ENCODE data around the gene MCM9.
"Not testable (repeated sequence)": the region's sequence is repeated elsewhere in the genome, so short reads cannot be mapped to it uniquely, and the experiment has no call there.

MCM9 gene

GRCh38 chr6:118893064-118893806 lies 41.7 kb downstream of the MCM9 start:
- DNase-seq: peak; percentile 96

- DNase-seq: no peak
These were observed 42.5 kb downstream of the MCM9 start for GRCh38 chr6:118892355-118892991.

- no peak for DNase-seq
These were observed 43.8 kb downstream of the MCM9 start for GRCh38 chr6:118890997-118891790.

GRCh38 chr6:118889163-118889562 lies 45.8 kb downstream of the MCM9 start:
- DNase-seq: peak; percentile 23

GRCh38 chr6:118886641-118887040 lies 48.3 kb downstream of the MCM9 start:
- DNase-seq: peak; percentile 72

GRCh38 chr6:118882314-118882905 lies 52.5 kb downstream of the MCM9 start:
- DNase-seq: peak; percentile 36

GRCh38 chr6:118881440-118882313 lies 53.3 kb downstream of the MCM9 start:
- DNase-seq: no peak

GRCh38 chr6:118877806-118878205 lies 57.2 kb downstream of the MCM9 start:
- DNase-seq: no peak

GRCh38 chr6:118876814-118877213 lies 58.1 kb downstream of the MCM9 start:
- no peak for DNase-seq

GRCh38 chr6:118876198-118876597 lies 58.8 kb downstream of the MCM9 start:
- no peak for DNase-seq

- DNase-seq: peak; percentile 87
These were observed 59.3 kb downstream of the MCM9 start for GRCh38 chr6:118875672-118876071.

- DNase-seq: no peak
These were observed 61.7 kb downstream of the MCM9 start for GRCh38 chr6:118873239-118873638.

- no peak for DNase-seq
These were observed 62.2 kb downstream of the MCM9 start for GRCh38 chr6:118872726-118873125.

- no peak for DNase-seq
These were observed 62.6 kb downstream of the MCM9 start for GRCh38 chr6:118872318-118872717.

- no peak for DNase-seq
These were observed 63.6 kb downstream of the MCM9 start for GRCh38 chr6:118871331-118871730.

GRCh38 chr6:118869894-118870589 lies 64.9 kb downstream of the MCM9 start:
- DNase-seq: no peak

- no peak for DNase-seq
These were observed 65.6 kb downstream of the MCM9 start for GRCh38 chr6:118869350-118869749.

- not testable (repeated sequence) for DNase-seq
These were observed 66.1 kb downstream of the MCM9 start for GRCh38 chr6:118868901-118869300.

- DNase-seq: no peak
These were observed 67.8 kb downstream of the MCM9 start for GRCh38 chr6:118867181-118867580.

- DNase-seq: no peak
These were observed 69.9 kb downstream of the MCM9 start for GRCh38 chr6:118865100-118865391.

- DNase-seq: no peak
These were observed 70.4 kb downstream of the MCM9 start for GRCh38 chr6:118864341-118865099.

All from NCI-H2029 treated with DMSO at 0.1 percent for 48 hours (cell line).